ENCODE measurements around the gene ABLIM2.

ABLIM2 gene

DNA sequence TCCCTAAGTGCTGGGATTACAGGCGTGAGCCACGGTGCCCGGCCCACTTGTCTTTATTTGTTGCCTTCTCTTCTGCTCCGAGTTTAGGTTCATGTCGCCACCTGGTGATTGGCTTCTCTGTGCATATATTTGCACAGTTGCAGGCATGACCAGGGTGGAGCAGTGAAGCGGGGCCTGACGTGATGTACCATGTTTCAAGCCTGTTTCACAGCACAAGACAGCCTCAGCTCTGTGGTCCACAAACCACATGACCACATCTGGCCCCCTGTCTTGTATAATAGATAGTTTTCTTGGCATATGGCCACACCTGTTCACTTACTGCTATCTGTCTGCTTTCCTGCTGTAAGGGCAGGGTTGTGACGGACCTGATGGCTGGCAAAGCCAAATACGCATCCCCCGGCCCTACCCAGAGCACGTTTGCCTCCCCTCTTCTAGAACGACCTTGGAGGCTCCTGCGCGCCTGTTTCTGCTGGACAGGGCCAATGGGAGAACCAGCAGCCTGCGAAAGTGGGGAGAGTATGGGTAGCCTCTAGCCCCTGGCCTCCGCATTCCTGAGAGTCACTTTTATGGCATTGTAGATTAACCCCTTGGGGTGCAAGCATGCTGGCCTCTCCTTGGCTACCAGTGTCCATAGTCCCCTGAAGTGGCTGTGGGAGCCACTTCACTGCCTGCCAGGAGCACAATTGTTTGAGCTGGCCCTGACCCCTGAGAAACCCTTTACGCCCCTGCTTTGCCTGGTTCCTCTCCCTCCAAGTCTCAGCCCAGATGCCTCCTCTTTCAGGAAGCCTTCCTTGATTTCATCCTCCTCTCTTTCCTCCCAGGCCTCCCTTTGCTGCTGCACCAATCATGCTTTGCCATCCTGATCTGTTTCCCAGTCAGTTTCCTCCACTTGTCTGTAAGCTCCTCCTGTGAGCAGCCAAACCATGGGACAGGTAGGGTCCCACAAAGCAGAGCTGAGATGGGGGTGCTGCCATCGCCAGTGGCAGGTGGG, 34.4 kb upstream of the ABLIM2 start:
- peak in 1 of 2 donors; percentile 10 for DNase-seq

DNA sequence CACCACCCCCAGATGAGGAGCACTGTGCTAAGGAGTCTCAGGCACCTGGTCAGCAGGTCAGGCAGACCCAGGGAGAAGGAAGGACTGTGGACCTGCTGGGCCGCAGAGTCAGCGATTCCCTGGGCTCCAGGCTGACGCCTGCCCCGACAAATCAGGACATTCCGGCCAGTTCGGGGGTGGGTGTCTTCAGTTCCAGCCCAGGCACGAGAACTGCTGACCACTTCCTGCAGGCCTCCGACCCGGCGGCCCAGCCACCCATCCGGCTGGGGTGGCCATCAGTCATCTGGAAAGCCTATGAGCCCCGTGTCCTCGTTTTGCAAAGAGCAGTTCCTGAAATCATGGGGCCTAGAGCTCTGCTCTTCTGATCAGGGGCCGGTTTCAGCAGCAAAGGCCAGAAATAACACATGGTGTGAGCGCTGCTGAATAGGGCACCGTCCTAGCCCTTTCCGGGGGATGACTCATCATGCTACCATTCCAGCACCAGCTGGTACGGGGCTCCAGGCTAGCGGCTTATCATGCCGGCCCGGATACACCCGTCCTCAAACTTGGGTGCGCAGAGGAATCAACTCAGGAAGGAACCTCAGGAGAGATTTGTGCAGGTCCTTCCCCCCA, 32.6 kb upstream of the ABLIM2 start:
- DNase-seq, result no peak

DNA sequence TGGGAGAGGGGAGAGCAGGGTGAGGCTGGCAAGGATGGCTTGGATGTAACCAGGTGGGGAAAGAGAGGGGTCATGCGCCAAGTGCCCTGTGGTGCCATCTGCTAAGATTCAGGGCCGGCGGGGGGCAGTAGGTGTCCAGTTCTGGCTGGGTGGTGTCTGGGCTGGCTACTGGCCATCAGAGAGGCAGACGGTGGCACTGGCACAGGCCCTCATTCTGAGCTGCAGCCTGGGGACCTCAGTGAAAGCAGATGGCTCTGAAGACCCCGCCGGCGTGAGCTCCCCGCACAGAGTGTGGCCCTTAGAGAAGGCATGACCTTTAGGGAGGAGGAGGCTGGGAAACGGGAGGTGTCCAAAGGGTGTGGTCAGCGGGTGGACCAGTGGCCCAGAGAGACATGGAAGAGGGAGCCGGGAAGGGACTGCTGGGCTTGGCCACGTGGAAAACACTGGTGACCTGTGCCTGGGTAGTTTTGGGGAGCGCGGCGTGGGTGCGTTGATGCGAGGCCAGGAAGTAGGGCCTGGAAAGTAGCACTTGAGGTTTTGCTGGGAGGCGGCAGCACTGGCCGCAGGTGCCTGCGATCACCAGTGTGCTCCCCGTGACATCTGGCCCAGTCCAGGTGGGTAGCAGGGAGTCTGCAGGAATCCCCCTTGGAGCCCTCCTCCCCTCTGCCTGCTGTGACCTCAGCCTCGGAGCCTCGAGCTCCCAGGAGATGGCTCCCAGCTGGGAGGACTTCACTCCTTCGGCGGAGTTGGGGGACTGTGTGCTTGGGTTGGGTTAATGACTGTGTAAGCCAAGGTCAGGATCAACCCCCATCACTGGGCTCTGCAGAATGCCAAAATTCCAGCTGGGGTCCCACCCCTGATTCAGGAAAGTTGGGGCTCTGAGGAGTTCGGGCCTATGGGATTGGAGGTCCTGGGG, 31.2 kb upstream of the ABLIM2 start:
- no peak for DNase-seq

DNA sequence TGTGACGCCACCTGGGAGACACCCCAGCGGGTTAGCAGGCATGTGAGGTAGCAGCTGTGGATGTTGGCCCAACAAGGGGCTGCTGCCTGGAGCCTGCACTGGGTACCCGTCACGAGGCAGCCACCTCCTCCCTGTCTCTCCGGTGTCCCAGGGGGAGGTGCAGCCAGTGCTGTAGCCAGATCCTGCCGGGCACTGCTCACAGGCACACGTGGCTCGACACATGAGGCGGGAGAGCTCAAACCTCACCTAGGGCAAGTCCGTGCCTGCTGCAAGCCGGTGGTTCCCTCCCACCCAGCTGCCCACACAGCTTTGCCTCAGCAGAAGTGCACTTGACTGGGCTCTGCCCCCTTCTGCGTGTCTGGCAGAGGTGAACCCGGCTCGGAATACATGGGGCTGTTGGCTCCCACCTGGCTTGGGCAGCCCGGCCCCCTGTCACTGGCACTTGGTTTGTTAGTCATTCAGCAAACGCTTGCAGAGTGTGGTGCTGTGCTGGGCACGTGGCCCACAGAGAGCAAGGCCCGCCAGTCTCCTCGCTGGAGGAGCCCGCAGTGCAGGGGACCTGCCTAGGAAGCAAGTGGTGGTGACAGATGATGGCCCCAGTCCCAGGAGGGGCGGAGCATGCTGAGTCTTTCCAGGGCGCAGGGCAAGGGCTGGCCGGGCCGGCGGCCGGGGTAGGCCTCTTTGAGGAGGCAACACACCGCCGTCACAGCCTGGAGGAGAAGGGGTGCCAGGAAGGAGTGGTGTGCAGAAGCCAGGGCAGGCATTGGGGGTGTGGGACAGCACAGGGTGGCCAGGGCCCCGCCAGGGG, 30.3 kb upstream of the ABLIM2 start:
- DNase-seq, result no peak

DNA sequence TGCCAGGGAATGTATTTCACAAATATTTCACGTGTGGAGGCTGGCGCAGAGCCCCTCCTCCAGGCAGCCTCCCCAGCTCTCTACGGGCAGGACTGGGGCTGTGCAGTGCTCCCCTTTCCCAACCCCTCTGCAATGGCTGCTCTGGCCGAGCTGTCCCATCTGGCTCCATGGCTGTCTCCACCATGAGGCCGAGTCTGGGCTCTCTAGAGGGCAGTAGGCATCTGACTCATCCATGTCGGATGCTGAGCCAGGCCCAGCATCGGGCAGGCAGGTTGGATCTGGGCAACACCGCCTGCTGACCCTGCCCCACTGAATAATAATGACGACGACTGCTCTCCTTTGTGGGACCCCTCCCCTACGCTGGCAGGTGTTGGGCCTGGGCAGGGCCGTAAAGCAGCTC, 29.5 kb upstream of the ABLIM2 start:
- DNase-seq, result no peak

DNA sequence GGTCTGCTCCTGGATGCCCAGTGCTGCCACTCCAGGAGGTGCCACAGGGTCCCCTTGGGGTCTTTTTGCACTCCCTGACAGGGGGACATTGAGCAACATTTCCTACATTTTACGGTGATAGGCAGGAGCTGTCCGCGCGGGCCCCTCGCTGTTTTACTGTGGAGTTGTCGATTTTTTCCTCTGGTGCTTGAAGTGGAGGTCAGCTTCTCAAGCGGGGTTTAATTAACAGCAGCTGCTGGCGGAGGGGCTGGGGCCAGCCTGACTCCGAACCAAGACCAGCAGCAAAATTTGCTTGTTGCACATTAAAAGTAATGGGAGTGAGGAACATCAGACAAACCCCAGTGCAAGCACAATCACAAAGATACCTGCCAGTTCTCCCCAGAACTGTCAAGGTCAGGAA, 27.3 kb upstream of the ABLIM2 start:
- no peak for DNase-seq

DNA sequence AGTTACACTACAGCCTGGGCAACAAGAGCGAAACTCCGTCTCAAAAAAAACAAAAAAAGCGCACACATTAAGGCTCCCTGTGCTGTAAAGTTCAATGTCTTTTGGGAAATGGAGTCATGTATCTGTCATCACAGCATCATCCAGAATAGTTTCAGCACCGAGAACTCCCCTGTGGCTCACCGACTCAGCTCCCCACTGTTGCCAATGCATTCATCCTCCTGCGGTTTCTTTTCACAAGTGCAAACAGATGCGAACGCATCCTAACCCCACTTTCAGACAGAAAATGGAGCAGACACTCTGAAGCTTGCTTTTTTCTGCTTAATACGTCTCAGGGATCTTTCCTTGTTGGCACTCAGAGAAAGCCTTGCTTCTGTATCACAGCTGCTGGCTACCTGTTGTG, 26.7 kb upstream of the ABLIM2 start:
- no peak for DNase-seq

DNA sequence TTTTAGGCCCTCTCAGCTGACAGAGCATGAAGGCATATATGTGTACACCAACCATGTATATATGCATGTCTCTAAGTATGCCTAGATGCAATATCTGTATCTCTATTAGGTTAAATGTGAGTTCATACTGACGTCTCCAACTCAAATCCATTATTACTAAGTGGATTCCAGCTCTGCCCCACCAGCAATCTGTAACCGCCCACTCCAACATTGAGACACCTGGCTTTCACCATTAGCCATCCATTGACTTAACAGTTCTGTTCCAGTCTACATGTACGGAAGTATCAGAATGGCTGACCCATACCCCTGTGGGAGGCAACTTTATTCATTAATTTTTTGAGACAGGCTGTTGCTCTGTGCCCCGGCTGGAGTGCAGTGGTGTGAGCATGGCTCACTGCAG, 25.4 kb upstream of the ABLIM2 start:
- no peak for DNase-seq

DNA sequence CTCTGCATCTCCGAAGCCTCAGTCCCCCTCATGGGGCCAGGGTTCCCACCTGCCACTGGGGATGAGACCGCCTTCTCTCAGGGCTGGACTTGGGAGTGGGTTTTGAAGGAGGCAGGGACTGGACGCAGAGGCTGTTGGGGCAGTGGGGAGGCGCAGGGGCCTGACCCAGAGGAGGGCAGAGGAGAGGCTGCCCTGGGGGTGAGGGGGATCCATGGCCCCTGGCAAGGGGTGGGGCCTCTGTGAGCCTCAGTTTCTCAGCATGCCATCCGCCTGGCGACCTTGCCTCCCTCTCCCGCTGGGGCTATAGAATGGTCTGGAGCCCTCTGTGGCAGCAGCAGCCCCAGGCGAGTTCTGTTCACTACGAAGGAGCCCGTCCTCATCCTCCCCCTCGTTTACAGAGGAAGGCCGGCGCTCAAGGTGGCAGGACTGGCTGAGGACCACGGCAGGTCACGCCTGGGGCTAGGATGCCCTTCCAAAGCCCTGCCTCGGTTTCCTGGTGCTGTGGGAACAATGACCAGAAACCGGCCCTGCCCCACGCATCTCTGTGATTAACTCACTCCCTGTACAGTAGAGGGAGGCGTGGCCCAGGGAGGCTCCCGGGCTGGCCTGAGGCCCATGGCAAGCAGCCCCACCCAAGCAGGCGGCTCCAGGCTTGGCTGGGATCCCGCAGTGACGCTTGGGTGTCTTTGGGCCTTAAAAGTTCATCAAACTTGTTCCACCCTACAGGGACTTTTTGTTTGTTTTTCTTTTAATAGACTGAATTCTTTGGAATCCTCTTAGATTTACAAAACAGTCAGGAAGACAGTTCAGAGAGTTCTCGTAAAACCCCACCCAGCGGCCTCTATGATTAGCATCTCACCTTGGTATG, 24.5 kb upstream of the ABLIM2 start:
- DNase-seq, result no peak

DNA sequence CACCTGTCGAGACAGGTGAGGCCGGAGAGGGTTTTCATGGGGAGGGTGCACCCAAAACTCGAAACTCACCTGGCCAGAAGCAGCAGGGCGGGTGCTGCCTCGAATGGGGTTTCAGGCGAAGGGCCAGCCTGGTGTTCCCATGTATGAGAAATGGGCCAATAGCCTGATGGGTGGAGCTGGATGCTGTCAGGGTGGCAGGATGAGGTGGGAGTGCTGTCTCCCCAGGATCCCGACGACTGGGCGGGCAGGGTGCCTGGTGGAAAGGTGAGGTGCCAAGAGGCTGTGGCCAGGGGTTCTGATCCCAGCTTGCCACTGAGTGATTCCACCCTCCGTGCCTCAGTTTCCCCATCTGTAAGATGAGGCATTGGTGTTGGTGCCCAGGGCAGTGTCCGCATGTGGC, 23.7 kb upstream of the ABLIM2 start:
- DNase-seq, result no peak

DNA sequence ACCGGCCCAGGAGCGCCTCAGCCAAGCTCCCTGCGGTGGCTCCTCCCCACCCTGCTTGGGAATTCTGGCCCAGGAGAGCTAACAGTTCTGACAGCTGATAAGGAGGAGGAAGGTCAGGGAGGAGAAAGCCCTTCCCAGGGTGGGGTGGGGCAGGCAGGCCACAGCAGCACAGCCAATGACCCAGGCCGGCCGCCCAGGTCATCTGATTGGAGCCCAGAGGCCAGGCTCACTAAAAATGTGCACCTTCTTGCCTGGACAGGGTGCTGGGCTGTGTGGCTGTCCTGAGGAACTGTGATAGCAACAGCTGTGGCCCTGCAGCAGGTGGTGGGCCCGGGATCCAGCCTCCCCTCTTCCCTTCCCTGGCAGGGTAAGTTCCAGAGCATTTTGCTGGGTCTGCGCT, 23.2 kb upstream of the ABLIM2 start:
- DNase-seq, result no peak

DNA sequence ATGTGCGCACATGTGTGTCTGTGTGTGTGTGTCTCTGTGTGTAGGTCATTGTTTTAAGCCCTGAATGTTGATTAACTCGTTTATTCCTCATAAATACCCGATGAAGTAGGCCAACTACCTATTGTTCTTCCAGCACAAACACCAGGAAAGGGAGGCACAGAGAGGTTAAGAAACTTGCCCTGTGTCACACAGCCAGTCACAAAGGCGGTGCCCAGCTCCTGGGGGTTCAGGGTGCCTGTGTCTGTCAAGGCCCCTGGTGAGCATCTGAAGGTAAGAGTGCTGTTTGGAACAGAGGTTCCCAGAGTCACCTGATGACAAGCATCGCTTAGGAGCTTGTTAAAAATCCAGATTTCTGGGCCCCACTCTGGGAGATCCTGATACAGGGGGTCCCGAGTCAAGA, 22.5 kb upstream of the ABLIM2 start:
- no peak for DNase-seq

DNA sequence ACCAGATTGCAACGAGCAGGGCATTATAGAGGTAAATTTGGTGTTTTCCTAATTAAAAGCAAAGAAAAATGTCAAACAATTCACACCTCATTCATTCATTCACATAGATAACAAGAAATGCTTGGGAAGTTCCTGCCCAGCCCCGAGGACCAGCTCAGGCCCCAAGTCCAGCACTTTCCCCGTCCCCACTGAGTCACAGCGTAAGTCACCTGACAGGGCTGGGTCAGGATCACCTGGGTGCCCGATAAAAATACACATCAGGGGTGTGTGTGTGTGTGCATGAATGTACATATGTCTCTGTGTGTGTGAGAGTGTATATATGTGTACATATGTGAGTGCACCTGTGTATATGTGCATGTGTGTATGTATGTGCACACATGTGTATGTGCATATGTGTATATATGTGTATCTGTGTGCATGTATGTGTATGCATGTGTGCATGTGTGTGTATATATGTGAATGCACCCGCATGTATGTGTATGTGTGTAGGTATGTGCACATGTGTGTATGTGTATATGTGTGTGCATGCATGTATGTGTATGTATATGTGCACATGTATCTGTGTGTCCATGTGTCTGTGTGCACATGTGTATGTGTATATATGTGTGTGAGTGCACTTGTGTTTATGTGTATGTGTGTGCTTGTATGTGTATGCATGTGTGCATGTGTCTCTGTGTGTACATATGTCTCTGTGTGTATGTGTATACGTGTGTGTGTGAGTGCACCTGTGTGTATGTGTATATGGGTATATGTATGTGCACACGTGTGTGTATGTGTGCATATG, 21.9 kb upstream of the ABLIM2 start:
- no peak for DNase-seq

DNA sequence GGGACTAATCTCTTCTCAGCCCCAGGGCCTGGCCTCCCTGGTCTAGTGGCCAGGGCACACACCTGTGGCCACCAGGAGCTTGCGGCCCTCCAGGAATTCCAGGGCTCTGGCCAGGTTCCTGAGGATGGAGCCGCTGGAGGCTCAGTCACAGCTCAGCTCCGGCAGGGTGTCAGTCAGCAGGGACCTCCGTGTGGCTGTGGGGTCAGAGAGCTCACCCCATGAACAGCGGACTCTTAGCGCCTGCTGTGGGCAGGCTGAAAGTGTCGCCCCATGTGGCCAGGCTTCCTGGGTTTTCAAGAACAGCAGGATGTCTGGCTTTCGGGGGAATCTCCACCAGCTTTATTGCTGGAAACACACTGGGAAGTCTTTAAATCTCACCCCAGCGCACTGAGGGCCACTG, 21.2 kb upstream of the ABLIM2 start:
- no peak for DNase-seq

DNA sequence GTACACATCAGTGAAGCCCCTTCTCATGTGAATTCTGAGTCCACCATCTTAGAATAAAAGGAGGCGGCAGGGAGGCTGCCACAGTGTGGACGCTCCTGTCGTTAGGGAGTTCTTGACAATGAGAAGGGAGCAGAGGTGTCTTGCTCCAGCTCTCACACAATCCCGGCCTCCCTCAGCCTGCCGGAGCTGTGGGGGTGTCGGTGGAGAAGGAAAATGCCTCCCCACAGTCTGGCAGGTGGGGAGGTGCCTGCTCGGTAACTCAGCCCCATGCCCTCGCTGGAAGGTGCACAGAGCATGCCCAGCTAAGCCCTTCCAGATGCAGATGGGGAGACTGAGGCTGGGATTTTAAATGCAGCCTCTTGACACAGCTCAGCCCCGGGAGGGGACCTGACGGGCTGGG, 20.5 kb upstream of the ABLIM2 start:
- no peak for DNase-seq

DNA sequence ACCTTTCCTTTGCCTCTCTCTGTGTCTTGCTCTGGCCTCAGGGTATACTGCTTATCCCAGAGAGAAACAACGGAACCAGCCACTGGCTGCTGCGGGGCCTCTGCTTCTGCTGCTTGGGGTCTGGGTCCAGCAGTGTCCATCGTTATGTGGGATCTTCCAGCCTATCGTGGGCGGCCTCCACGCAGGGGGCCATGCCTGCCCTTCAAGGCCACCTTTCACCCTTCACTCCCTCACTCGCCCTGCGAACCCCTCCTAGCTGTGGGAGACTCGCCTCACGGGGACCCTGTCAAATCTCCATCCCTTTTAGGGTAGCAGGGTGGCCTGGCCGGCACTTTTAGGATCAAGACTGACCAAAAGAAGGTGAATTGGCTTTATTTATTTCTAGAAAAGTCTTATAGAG, 19.3 kb upstream of the ABLIM2 start:
- no peak for DNase-seq

DNA sequence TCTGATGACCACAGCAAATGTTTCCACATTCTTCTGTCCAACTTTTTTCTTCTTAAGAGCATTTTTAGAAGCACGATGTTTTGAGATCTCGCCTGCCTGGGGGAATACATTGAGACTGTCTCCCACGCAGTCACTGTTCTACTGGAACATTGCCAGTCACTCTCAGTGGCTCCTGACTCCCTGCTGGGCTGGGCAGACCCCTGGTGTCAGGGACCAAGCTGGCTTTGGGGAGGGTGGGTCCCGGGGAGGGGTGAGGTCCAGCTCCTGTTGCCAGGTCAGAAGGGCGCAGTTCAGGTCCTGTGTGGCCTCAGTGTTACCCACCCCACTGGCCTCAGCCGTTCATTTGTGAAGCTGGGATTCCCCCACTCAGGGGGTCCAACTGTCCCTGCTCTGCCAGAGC, 18.9 kb upstream of the ABLIM2 start:
- DNase-seq, result no peak

DNA sequence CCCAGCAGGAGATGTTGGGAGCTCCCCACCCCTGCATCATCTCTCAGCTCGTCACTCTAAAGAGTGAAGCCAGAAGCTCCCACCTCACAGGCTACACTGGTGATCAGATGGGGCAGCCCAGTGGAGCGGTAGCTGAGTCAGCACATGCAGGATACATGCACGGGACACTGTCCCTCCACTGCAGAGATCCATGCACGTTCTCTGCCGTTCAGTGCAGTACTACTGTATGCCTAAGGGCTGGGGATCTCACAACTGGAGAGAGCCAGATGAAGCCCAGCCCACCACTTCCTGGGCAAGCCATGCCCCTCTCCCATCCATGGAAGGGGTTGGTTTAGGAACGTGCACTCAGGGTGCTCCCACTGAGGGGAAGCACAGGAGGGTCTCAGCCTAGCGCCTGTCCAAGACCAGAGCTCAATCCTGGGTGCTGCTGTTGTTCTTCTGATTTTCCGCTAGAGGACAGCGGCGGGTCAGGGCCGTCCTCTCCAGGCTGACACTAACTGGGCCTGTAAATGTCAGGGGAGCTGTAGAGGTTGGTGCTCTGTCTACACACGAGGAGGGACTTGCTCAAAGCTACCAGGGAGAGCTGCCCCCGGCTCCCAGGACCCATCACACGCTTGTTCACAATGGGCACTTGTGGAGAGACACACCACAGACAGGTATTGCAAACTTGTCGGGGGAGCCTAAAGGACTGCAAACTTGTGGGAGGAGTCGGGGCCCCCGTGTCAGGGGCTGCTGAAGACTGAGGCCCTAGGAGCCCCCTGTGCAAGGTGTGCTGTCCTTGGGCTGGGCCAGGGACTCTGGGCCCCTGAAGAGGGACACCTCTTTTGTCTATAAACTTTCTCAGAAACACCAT, 18.2 kb upstream of the ABLIM2 start:
- peak; percentile 32 to 39 for DNase-seq

DNA sequence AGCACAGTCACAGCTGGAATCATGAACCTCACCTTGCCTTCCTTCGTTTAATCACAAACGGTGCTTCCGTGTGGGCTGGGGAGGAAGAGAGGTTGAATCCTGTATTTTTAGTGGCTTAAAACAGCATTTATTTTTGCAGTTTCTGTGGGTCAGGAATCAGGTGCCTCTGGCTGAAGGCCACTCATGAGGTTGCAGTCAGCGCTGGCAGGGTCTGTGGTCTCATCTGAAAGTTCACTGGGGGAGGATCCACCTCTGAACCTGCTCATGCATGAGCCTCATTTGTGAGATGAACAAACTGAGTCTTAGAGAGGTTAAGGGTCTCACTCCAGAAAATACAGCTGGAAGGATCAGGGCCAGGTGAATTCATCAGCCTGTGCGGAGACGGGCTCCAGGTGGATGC, 17.1 kb upstream of the ABLIM2 start:
- DNase-seq, result no peak

DNA sequence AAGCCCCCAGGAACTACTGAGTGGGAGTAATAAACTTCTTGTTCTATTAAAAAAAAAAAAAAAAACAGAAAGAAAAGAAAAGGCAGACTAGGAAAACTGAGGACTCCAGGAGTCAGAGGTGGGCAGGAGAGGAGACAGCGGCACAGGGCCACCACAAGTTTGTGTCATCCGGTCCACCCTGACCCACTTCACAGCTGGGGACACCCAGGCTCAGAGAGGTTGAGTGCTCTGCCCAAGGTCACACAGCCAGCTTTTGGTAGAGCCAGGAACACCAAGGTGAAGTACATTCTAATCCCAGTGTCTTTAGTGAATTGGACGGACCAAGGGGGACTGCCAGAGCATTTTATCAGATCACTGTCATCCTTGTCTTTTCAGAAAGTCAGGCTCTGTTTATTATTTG, 16.4 kb upstream of the ABLIM2 start:
- DNase-seq, result no peak
